SJSA1 (cell line): Measurements from ENCODE around the gene PHACTR4. TPM values are rescaled to one million over a fixed set of nuclear protein-coding genes. Genes with fewer than 3 reads are reported as not detected.
"Not testable (repeated sequence)": the region's sequence is repeated elsewhere in the genome, so short reads cannot be mapped to it uniquely, and the experiment has no call there.

Experiments used
- DNase-seq, 2 experiments: peaks; one replicate each; pipeline ENCODE4 v3.0.0-alpha.2; 2015 to 2020; ENCODE audit warnings: low spot score in 2 of 2, low read depth in 1 of 2
- H3K27ac ChIP-seq: fragments of 250-450 bp; sonication (Bioruptor Pico); 2 replicates; pipeline ENCODE4 v1.5.1; 2020; ENCODE audit warnings: mild to moderate bottlenecking, moderate library complexity
- H3K27me3 ChIP-seq: fragments of 250-450 bp; sonication (Bioruptor Pico); replicated peaks from 2 replicates; pipeline ENCODE4 v1.5.1; 2020; ENCODE audit warnings: mild to moderate bottlenecking, moderate library complexity
- H3K36me3 ChIP-seq: fragments of 250-450 bp; sonication (Bioruptor Pico); 2 replicates; pipeline ENCODE4 v1.5.1; 2020; ENCODE audit warnings: mild to moderate bottlenecking
- H3K4me1 ChIP-seq: fragments of 250-450 bp; sonication (Bioruptor Pico); replicated peaks from 2 replicates; pipeline ENCODE4 v1.6.1; 2021; ENCODE audit warnings: mild to moderate bottlenecking
- H3K4me3 ChIP-seq: fragments of 250-450 bp; sonication (Bioruptor Pico); 2 replicates; pipeline ENCODE4 v1.5.1; 2020; ENCODE audit warnings: mild to moderate bottlenecking
- H3K9me3 ChIP-seq: fragments of 250-450 bp; sonication (Bioruptor Pico); replicated peaks from 2 replicates; pipeline ENCODE4 v1.5.1; 2020; ENCODE audit warnings: mild to moderate bottlenecking
- total RNA-seq: library from RNA; depleted of rRNA; stranded (reverse); fragments of >200 nt; shearing (Covaris generic); gene quantifications from 2 replicates; pipeline ENCODE4 v1.2.3, GENCODE V29; 2014; rRNA removed

Gene PHACTR4
- total RNA-seq: 9.7 and 13.9 TPM in 2 replicates

GRCh38 chr1:28369371-28370238 lies at the start of gene PHACTR4:
TSS of gene PHACTR4 (plus strand) at chr1:28369740. CDS start at chr1:28407448, 37,708 bp downstream.
- H3K4me3 ChIP-seq: peak within 1 kb of the TSS; percentile 73
- peaks cover 25% of the 10 kb centered on the region for H3K36me3 ChIP-seq
- peaks cover 23% of the 10 kb centered on the region for H3K4me1 ChIP-seq
- H3K27ac ChIP-seq: peak within 1 kb of the TSS; percentile 88
- no peaks in the 10 kb centered on the region for H3K9me3 ChIP-seq
- no peaks in the 10 kb centered on the region for H3K27me3 ChIP-seq
- DNase-seq: peak; percentile 95 to 97

GRCh38 chr1:28322194-28322593 lies 47.3 kb upstream of the PHACTR4 start:
- Histone ChIP-seq H3K27me3 (no peaks in the 10 kb centered on the region), H3K9me3 (no peaks in the 10 kb centered on the region), H3K27ac (no peak overlapping the region), H3K4me1 (no peaks in the 10 kb centered on the region), H3K36me3 (no peaks in the 10 kb centered on the region), H3K4me3 (no peak overlapping the region)
- DNase-seq: no peak

GRCh38 chr1:28323720-28324119 lies 45.8 kb upstream of the PHACTR4 start:
- H3K27ac ChIP-seq: no peak overlapping the region
- DNase-seq: no peak
- H3K4me3 ChIP-seq: no peak overlapping the region
- no peaks in the 10 kb centered on the region for H3K9me3 ChIP-seq
- peaks cover 6% of the 10 kb centered on the region; the same call in 1 of the 2 replicates for H3K4me1 ChIP-seq
- no peaks in the 10 kb centered on the region for H3K27me3 ChIP-seq
- no peaks in the 10 kb centered on the region for H3K36me3 ChIP-seq

- Histone ChIP-seq H3K27ac (no peak overlapping the region), H3K4me1 (peaks cover 12% of the 10 kb centered on the region), H3K4me3 (no peak overlapping the region), H3K36me3 (peaks cover 9% of the 10 kb centered on the region), H3K27me3 (no peaks in the 10 kb centered on the region), H3K9me3 (no peaks in the 10 kb centered on the region)
- no peak for DNase-seq
These were observed 43.0 kb upstream of the PHACTR4 start for GRCh38 chr1:28326515-28326914.

- H3K27me3 ChIP-seq: no peaks in the 10 kb centered on the region
- peaks cover 12% of the 10 kb centered on the region for H3K4me1 ChIP-seq
- no peaks in the 10 kb centered on the region for H3K9me3 ChIP-seq
- no peak overlapping the region for H3K4me3 ChIP-seq
- peaks cover 13% of the 10 kb centered on the region for H3K36me3 ChIP-seq
- H3K27ac ChIP-seq: no peak overlapping the region
- DNase-seq: no peak
These were observed 42.6 kb upstream of the PHACTR4 start for GRCh38 chr1:28326984-28327383.

GRCh38 chr1:28327431-28327830 lies 42.1 kb upstream of the PHACTR4 start:
- Histone ChIP-seq H3K36me3 (peaks cover 16% of the 10 kb centered on the region), H3K4me1 (peaks cover 12% of the 10 kb centered on the region)
- H3K4me3 ChIP-seq, H3K27ac ChIP-seq, DNase-seq, H3K9me3 ChIP-seq, H3K27me3 ChIP-seq: not testable (repeated sequence)

- Histone ChIP-seq H3K4me1 (peaks cover 12% of the 10 kb centered on the region), H3K9me3 (no peaks in the 10 kb centered on the region), H3K4me3 (peak overlapping the region; percentile 48), H3K27ac (peak overlapping the region; percentile 79), H3K36me3 (peaks cover 24% of the 10 kb centered on the region), H3K27me3 (no peaks in the 10 kb centered on the region)
- DNase-seq: no peak
These were observed 41.3 kb upstream of the PHACTR4 start for GRCh38 chr1:28328228-28328648.

- H3K4me3 ChIP-seq: peak overlapping the region; percentile 48
- peaks cover 38% of the 10 kb centered on the region for H3K36me3 ChIP-seq
These were observed 40.0 kb upstream of the PHACTR4 start for GRCh38 chr1:28329395-28330153.

GRCh38 chr1:28338897-28339296 lies 30.6 kb upstream of the PHACTR4 start:
- Histone ChIP-seq H3K4me3 (no peak overlapping the region), H3K4me1 (peaks cover 13% of the 10 kb centered on the region), H3K9me3 (no peaks in the 10 kb centered on the region), H3K27ac (no peak overlapping the region), H3K27me3 (no peaks in the 10 kb centered on the region), H3K36me3 (peaks cover 19% of the 10 kb centered on the region)
- no peak for DNase-seq

More at GRCh38 chr1:28329395-28330153, 40.0 kb upstream of the PHACTR4 start:
- Histone ChIP-seq H3K9me3 (no peaks in the 10 kb centered on the region), H3K27me3 (no peaks in the 10 kb centered on the region), H3K27ac (peak overlapping the region; percentile 79), H3K4me1 (peaks cover 12% of the 10 kb centered on the region)
- peak; percentile 49 to 59 for DNase-seq

- H3K36me3 ChIP-seq: peaks cover 13% of the 10 kb centered on the region
- no peak for DNase-seq
- peaks cover 13% of the 10 kb centered on the region for H3K4me1 ChIP-seq
- H3K9me3 ChIP-seq: no peaks in the 10 kb centered on the region
- no peak overlapping the region for H3K4me3 ChIP-seq
- no peak overlapping the region for H3K27ac ChIP-seq
- no peaks in the 10 kb centered on the region for H3K27me3 ChIP-seq
These were observed 30.0 kb upstream of the PHACTR4 start for GRCh38 chr1:28339551-28339950.

- H3K9me3 ChIP-seq: no peaks in the 10 kb centered on the region
- no peak for DNase-seq
- no peaks in the 10 kb centered on the region for H3K27me3 ChIP-seq
- H3K27ac ChIP-seq: no peak overlapping the region
- H3K36me3 ChIP-seq: peaks cover 4% of the 10 kb centered on the region
- no peak overlapping the region for H3K4me3 ChIP-seq
- peaks cover 13% of the 10 kb centered on the region for H3K4me1 ChIP-seq
These were observed 29.1 kb upstream of the PHACTR4 start for GRCh38 chr1:28340221-28340974.

GRCh38 chr1:28341591-28341990 lies 27.9 kb upstream of the PHACTR4 start:
- peaks cover 25% of the 10 kb centered on the region for H3K4me1 ChIP-seq
- no peak overlapping the region for H3K4me3 ChIP-seq
- H3K9me3 ChIP-seq: no peaks in the 10 kb centered on the region
- H3K27me3 ChIP-seq: no peaks in the 10 kb centered on the region
- DNase-seq: peak; percentile 38 to 51
- no peaks in the 10 kb centered on the region for H3K36me3 ChIP-seq
- H3K27ac ChIP-seq: peak overlapping the region; percentile 61

- peak; percentile 40 to 51 for DNase-seq
- no peaks in the 10 kb centered on the region for H3K9me3 ChIP-seq
- no peak overlapping the region for H3K4me3 ChIP-seq
- no peaks in the 10 kb centered on the region for H3K36me3 ChIP-seq
- H3K27ac ChIP-seq: peak overlapping the region; percentile 46
- no peaks in the 10 kb centered on the region for H3K27me3 ChIP-seq
- H3K4me1 ChIP-seq: peaks cover 26% of the 10 kb centered on the region
These were observed 26.1 kb upstream of the PHACTR4 start for GRCh38 chr1:28343405-28343804.
